HEK293T (cell line): ENCODE data around the gene GFY.

Experiments used
- ARNT ChIP-seq: fragments of 450-650 bp; IDR thresholded peaks from 2 replicates; pipeline ENCODE4 v1.6.1; 2017; ENCODE audit warnings: mild to moderate bottlenecking
- BHLHE40 ChIP-seq: fragments of 450-650 bp; IDR thresholded peaks from 2 replicates; pipeline ENCODE4 v1.6.1; 2016; ENCODE audit warnings: mild to moderate bottlenecking, moderate library complexity, borderline replicate concordance
- ELF4 ChIP-seq: fragments of 450-650 bp; IDR thresholded peaks from 2 replicates; pipeline ENCODE4 v1.6.1; 2017; ENCODE audit warnings: antibody characterized with exemption
- FOXA1 ChIP-seq: fragments of 450-650 bp; IDR thresholded peaks from 2 replicates; pipeline ENCODE4 v1.6.1; 2016; ENCODE audit warnings: mild to moderate bottlenecking
- FOXK2 ChIP-seq: fragments of 450-650 bp; IDR thresholded peaks from 2 replicates; pipeline ENCODE4 v1.6.1; 2016; ENCODE audit warnings: mild to moderate bottlenecking
- FOXM1 ChIP-seq: fragments of 450-650 bp; IDR thresholded peaks from 2 replicates; pipeline ENCODE4 v1.6.1; 2017; ENCODE audit warnings: mild to moderate bottlenecking, borderline replicate concordance
- LEF1 ChIP-seq: fragments of 450-650 bp; IDR thresholded peaks from 2 replicates; pipeline ENCODE4 v1.6.1; 2017; ENCODE audit warnings: mild to moderate bottlenecking, borderline replicate concordance
- NFRKB ChIP-seq: fragments of 450-650 bp; IDR thresholded peaks from 2 replicates; pipeline ENCODE4 v1.6.1; 2016; ENCODE audit warnings: mild to moderate bottlenecking, moderate library complexity
- SP1 ChIP-seq: fragments of 450-650 bp; IDR thresholded peaks from 2 replicates; pipeline ENCODE4 v1.6.1; 2017
- SUZ12 ChIP-seq: fragments of 450-650 bp; IDR thresholded peaks from 2 replicates; pipeline ENCODE4 v1.6.1; 2016; ENCODE audit warnings: mild to moderate bottlenecking
- TARDBP ChIP-seq: fragments of 450-650 bp; IDR thresholded peaks from 2 replicates; pipeline ENCODE4 v1.6.1; 2016
- ZNF384 ChIP-seq: fragments of 450-650 bp; IDR thresholded peaks from 2 replicates; pipeline ENCODE4 v1.6.1; 2016

DNA sequence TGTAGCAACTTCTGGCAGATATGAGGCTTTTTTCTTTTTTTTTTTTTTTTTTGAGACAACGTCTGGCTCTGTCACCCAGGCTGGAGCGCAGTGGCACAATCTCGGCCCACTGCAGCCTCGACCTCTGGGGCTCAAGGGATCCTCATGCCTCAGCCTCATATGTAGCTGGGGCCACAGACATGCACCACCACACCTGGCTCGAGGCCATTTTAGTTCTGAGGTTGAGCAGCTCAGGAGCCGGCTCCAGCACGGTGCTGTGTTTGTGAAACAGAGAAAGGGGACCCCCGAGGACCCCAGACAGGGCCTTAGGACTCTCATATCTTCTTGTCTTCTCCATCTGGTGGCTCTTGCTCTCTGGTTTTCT lies 45.4 kb downstream of the GFY start:
- TF ChIP-seq BHLHE40 (no peak), ARNT (no peak), SP1 (no peak), ZNF384 (no peak), FOXA1 (no peak), NFRKB (no peak), TARDBP (no peak), SUZ12 (no peak), FOXM1 (no peak), ELF4 (no peak), FOXK2 (no peak), LEF1 (no peak)
